Body of pancreas (tissue), 4 donors: ENCODE data around the gene ERC2.

Source experiments
- CTCF ChIP-seq, 7 experiments: fragments of 450-650 bp in 4 of 7; fragments of 200-600 bp in 3 of 7; sonication (generic) in 3 of 7; IDR thresholded peaks; one replicate each; pipeline ENCODE4 v1.5.1; 2016 to 2019; ENCODE audit warnings: antibody characterized with exemption in 7 of 7
- POLR2A ChIP-seq, 3 donors: fragments of 450-650 bp; IDR thresholded peaks; one replicate each; pipeline ENCODE4 v1.6.1; 2016; ENCODE audit warnings: antibody characterized with exemption in 3 of 3, mild to moderate bottlenecking in 2 of 3

- TF ChIP-seq CTCF (IDR thresholded peaks at IDR 0.05) (no peak), POLR2A (IDR thresholded peaks at IDR 0.05) (no peak)
Measured at GRCh38 chr3:56115698-56116097, 352.6 kb downstream of the ERC2 start.
